Measurements from ENCODE around the gene CLDN1.
A peak's percentile ranks its signal among the peaks of the same experiment; 100 is the strongest.

The CLDN1 gene

GRCh38 chr3:190321789-190322603 lies at the start of gene CLDN1:
TSS of gene CLDN1 (minus strand) at chr3:190322446. CDS start at chr3:190322206, 240 bp downstream.
- peak; percentile 33 to 47 for DNase-seq (ENCODE audit: low read depth in 2 of 2)

DNA sequence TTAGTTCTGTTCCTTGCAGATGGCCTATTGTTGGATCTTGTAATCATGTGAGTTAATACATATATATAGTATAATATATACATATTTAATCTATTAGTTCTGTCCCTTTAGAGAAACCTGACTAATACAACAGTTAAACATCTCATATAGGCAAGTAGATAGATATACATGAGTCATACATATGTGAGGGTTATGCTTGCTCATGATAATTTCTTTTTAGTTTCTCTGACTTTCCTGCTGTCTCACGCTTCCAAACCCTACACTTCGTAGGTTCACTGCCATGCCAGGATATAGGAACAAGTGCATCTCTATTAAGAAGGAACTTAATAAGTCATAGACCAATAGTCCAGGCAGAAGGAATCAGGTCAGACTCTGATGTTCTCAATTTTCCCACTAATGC lies 48.9 kb upstream of the CLDN1 start:
- DNase-seq (ENCODE audit: low read depth in 2 of 2) = no peak

DNA sequence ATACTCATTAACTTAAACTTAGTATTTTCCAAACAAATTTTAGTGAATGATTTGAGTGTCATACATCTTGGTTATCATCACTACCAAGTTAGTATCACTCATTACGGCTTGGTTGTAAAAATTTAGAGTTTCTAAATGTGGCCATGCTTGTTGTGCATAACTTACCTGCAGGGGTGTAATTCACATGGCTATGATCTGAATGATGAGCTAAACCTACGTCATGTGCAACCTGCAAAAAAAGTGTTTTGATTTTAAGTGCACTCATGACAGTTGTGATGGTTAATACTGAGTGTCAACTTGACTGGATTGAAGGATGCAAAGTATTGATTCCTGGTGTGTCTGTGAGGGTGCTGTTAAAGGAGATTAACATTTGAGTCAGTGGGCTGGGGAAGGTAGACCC lies 48.1 kb upstream of the CLDN1 start:
- DNase-seq (ENCODE audit: low read depth in 2 of 2) = no peak

- DNase-seq (ENCODE audit: low read depth in 2 of 2) = no peak
Observed at GRCh38 chr3:190369668-190370295, 47.5 kb upstream of the CLDN1 start.

GRCh38 chr3:190368881-190369280 lies 46.6 kb upstream of the CLDN1 start:
- DNase-seq (ENCODE audit: low read depth in 2 of 2) = no peak

DNA sequence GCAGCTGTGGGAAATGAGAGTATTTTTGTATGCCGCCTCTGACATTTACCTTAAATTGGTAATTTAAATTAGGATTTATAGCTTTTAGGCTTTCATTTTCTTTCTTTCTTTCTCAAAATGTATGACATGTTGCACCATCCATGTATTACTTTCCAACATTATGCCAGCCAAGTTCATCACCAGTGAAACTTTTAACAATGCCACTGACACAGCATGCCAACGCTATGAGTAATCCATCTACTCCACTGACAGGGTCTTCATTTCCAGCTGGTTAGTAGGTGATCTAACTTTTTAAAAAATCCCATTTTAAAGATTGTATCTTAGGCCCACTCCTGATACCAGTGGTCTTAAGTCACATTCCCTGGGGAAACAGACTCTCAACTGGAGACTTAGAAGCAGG lies 43.9 kb upstream of the CLDN1 start:
- DNase-seq (ENCODE audit: low read depth in 2 of 2) = no peak

DNA sequence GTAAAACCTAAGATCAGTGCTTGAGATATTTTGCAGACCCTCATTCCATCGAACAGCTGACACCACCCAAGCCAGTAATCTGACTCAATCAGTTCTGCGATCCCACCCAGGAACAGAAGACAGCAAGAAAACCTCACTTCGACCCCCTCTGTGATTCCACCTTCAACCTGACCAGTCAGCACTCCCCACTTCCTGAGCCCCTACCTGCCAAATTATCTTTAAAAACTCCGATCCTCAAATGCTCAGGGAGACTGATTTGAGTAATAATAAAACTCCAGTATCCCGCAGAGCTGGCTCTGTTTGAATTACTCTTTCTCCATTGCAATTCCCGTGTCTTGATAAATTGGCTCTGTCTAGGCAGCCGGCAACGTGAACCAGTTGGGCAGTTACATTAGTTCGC lies 40.0 kb upstream of the CLDN1 start:
- no peak for DNase-seq (ENCODE audit: low read depth in 2 of 2)

GRCh38 chr3:190361791-190362190 lies 39.5 kb upstream of the CLDN1 start:
- DNase-seq (ENCODE audit: low read depth in 2 of 2) = no peak

DNA sequence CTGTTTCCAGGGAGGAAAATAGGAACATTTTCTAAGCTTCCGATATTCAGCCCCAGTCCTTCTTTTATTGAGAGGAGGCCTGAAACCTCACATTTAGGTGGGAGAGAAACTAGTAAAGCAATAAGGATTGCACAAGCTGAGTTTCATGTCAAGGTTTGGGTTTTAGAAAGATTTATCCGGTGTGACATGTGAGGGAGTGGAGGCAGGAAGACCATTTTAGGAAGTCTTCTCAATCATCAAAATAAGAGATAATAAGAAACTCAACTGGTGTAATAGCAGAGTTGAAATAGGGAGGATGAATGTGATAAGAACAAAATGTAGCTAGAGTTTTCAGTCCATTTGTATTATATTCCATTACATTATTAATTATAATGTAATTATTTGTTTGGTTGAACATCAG lies 38.0 kb upstream of the CLDN1 start:
- DNase-seq (ENCODE audit: low read depth in 2 of 2) = no peak

DNA sequence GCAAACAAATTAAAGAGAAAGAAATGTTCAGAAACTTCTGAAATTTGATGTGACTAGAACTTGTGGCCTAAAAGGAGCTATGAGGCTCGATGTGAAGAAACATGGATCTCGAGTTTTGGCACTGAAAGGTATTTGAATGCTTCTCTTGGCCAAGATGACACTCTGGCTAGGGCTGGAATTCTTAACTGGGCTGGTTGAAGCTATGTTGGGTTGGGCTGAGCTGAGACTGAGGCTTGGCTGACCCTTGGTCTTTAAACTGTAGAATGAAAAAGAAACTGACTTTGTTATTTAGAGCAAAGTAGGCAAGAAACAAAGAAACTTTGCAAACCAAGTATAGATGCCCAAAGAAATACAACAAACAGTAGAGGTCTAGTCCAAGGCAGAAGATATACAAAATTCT lies 37.6 kb upstream of the CLDN1 start:
- no peak for DNase-seq (ENCODE audit: low read depth in 2 of 2)

GRCh38 chr3:190357468-190357867 lies 35.2 kb upstream of the CLDN1 start:
- DNase-seq (ENCODE audit: low read depth in 2 of 2) = no peak

GRCh38 chr3:190356246-190356645 lies 34.0 kb upstream of the CLDN1 start:
- no peak for DNase-seq (ENCODE audit: low read depth in 2 of 2)

GRCh38 chr3:190352861-190353457 lies 30.7 kb upstream of the CLDN1 start:
- no peak for DNase-seq (ENCODE audit: low read depth in 2 of 2)

- DNase-seq (ENCODE audit: low read depth in 2 of 2) = no peak
Observed at GRCh38 chr3:190346541-190346940, 24.3 kb upstream of the CLDN1 start.

DNA sequence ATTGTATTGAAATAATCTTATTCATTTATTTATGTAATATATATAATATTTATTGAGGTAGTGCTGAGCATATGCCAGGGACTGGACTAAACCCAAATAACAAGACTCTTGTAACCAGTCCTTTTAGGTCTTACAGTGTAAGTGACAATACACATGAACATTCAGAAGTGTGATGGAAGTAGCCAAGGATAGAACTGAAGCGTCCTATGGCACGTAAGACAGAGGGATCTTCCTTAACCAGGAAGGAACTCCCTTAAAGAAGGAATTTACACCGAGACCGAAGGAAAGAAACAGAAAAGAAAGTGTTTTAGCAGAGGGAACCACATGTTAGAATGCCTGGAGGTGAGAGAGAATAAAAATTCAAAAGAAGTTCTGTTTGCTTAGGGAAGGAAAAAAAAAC lies 23.6 kb upstream of the CLDN1 start:
- DNase-seq (ENCODE audit: low read depth in 2 of 2) = no peak

- DNase-seq (ENCODE audit: low read depth in 2 of 2) = no peak
Observed at GRCh38 chr3:190345027-190345821, 23.0 kb upstream of the CLDN1 start.

GRCh38 chr3:190340071-190340470 lies 17.8 kb upstream of the CLDN1 start:
- no peak for DNase-seq (ENCODE audit: low read depth in 2 of 2)

DNA sequence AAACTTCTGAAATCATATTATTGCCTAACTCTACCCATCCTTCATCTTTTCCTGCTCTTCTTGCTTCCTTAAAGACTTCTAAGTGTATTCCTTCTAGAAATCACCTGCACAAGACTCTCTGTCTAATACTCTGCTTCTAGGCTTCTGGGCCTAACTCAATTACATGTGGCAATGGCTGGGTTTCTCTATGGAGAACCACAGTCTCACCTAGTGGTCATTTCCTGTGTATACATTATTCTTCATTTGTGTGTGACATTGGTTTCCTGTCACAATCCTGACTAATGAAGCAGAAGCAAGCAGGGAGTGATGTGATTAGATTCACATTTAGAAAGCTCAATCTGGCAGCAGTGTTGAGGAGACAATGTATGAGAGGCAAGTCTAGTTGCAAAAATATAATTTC lies 16.9 kb upstream of the CLDN1 start:
- no peak for DNase-seq (ENCODE audit: low read depth in 2 of 2)

- DNase-seq (ENCODE audit: low read depth in 2 of 2) = no peak
Observed at GRCh38 chr3:190338717-190339116, 16.5 kb upstream of the CLDN1 start.

- no peak for DNase-seq (ENCODE audit: low read depth in 2 of 2)
Observed at GRCh38 chr3:190337301-190337700, 15.1 kb upstream of the CLDN1 start.

DNA sequence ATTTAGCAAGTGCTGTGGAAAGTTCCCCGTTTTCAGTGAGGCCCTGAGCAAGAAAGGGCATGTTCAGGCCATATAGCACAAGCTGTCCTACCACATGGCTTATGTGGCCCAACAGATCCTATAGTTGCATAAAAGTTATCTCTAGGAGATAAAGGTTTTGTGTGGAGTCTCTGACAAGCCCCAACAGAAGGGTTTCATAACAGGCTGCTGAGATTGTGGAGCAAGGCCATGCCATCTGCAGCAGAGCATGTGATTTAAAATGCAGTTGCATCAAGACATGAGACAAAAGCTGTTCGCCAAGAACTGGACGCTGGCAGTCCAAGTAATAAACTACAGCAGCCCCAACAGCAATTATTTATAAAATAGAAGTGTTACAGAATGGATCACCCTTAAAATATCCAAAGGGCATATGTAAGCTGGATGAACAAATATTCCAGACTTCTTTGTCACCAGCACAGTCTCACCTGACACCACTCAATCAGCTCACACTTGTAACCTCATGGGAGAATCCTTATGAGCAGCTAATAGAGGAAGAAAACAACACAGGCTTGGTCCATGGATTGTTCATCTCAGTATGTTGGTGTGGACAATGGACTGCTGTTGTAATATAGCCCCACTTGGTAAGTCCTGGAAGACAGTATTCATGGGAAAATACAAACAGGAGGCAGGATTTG lies 14.4 kb upstream of the CLDN1 start:
- DNase-seq (ENCODE audit: low read depth in 2 of 2) = no peak

GRCh38 chr3:190333961-190334360 lies 11.7 kb upstream of the CLDN1 start:
- no peak for DNase-seq (ENCODE audit: low read depth in 2 of 2)
